SK-N-SH (cell line): ENCODE data around the gene LILRB3. TPM values are rescaled to one million over a fixed set of nuclear protein-coding genes. Genes with fewer than 3 reads are reported as not detected.

Experiments used
- CTCF ChIA-PET: fragments of 300-600, 350-600 bp; formaldehyde crosslinking; extraction: SDS; loops from one replicate; lab custom pipeline; 2021; lab: Yijun Ruan, JAX
- POLR2A ChIA-PET: fragments of 350-600 bp; sonication (Branson Sonifier 250); formaldehyde crosslinking; extraction: SDS; loops from one replicate; lab custom pipeline; 2020; ENCODE audit warnings: antibody characterized with exemption, inconsistent platforms; lab: Yijun Ruan, JAX
- DNase-seq: peaks from one replicate; pipeline ENCODE4 v3.0.0; 2012
- H2AFZ ChIP-seq: fragments of 200-600 bp; sonication (generic); 2 replicates; pipeline ENCODE4 v1.8.1; 2016; ENCODE audit warnings: antibody characterized with exemption, mild to moderate bottlenecking, low read depth
- H3F3A ChIP-seq: fragments of 200-600 bp; sonication (generic); replicated peaks from 2 replicates; pipeline ENCODE3; 2016; ENCODE audit warnings: antibody characterized with exemption, mild to moderate bottlenecking; ENCODE audit not compliant: insufficient read depth
- H3K27ac ChIP-seq, 2 experiments: fragments of 200-500 bp in 1 of 2; fragments of 200-600 bp in 1 of 2; sonication (Bioruptor generic) in 1 of 2; sonication (generic), shearing (Covaris generic) in 1 of 2; 2 replicates each; pipeline versions ENCODE4 v1.5.1 to v1.6.1; 2014 to 2016; ENCODE audit warnings: low read depth in 2 of 2, inconsistent platforms in 1 of 2, low read length in 1 of 2, mild to moderate bottlenecking in 1 of 2, mixed read lengths in 1 of 2
- H3K27me3 ChIP-seq: fragments of 200-600 bp; sonication (generic), shearing (Covaris generic); 2 replicates; pipeline ENCODE4 v1.6.1; 2016; ENCODE audit warnings: mixed run types; ENCODE audit not compliant: insufficient read depth
- H3K36me3 ChIP-seq, 2 experiments: fragments of 200-500 bp in 1 of 2; fragments of 200-600 bp in 1 of 2; sonication (Bioruptor generic) in 1 of 2; sonication (generic) in 1 of 2; replicated peaks in 1 of 2; 2 replicates each; pipeline versions ENCODE3 to v1.5.1; 2014 to 2016; ENCODE audit warnings: low read length in 1 of 2, mild to moderate bottlenecking in 1 of 2; ENCODE audit not compliant: insufficient read depth in 2 of 2, control insufficient read depth in 1 of 2
- H3K4me1 ChIP-seq, 2 experiments: fragments of 200-500 bp in 1 of 2; fragments of 200-600 bp in 1 of 2; sonication (Bioruptor generic) in 1 of 2; sonication (generic), shearing (Covaris generic) in 1 of 2; 2 replicates each; pipeline versions ENCODE4 v1.5.1 to v1.6.1; 2014 to 2016; ENCODE audit warnings: low read depth in 1 of 2, low read length in 1 of 2, mixed run types in 1 of 2; ENCODE audit not compliant: insufficient read depth in 2 of 2, control insufficient read depth in 1 of 2
- H3K4me2 ChIP-seq: fragments of 200-600 bp; sonication (generic), shearing (Covaris generic); 2 replicates; pipeline ENCODE4 v1.6.1; 2017; ENCODE audit warnings: mixed run types
- H3K4me3 ChIP-seq, 2 experiments: fragments of 200-500 bp in 1 of 2; fragments of 200-600 bp in 1 of 2; sonication (Bioruptor generic) in 1 of 2; sonication (generic), shearing (Covaris generic) in 1 of 2; 2 replicates each; pipeline versions ENCODE4 v1.5.1 to v1.8.1; 2014 to 2016; ENCODE audit warnings: low read depth in 2 of 2, inconsistent platforms in 1 of 2, low read length in 1 of 2, mild to moderate bottlenecking in 1 of 2, mixed read lengths in 1 of 2, moderate library complexity in 1 of 2
- H3K79me2 ChIP-seq: fragments of 200-600 bp; sonication (generic); 2 replicates; pipeline ENCODE4 v1.8.1; 2017; ENCODE audit warnings: mild to moderate bottlenecking; ENCODE audit not compliant: insufficient read depth
- H3K9ac ChIP-seq: fragments of 200-600 bp; sonication (generic); 2 replicates; pipeline ENCODE4 v1.6.1; 2017; ENCODE audit warnings: mixed run types
- H3K9me2 ChIP-seq: fragments of 200-600 bp; sonication (generic); 2 replicates; pipeline ENCODE4 v1.6.1; 2017; ENCODE audit warnings: mixed run types
- H3K9me3 ChIP-seq: fragments of 200-600 bp; sonication (generic); 2 replicates; pipeline ENCODE4 v1.6.1; 2017; ENCODE audit warnings: mixed run types, mild to moderate bottlenecking, moderate library complexity
- H4K20me1 ChIP-seq: fragments of 200-600 bp; sonication (generic); 2 replicates; pipeline ENCODE4 v1.6.1; 2017; ENCODE audit warnings: mild to moderate bottlenecking, mixed run types; ENCODE audit not compliant: insufficient read depth
- ELF1 ChIP-seq: IDR thresholded peaks from 2 replicates; pipeline ENCODE4 v1.4.0; 2012
- EP300 ChIP-seq, 2 experiments: IDR thresholded peaks; 2 replicates each; pipeline versions ENCODE4 v1.4.0 to v1.6.1; 2012; ENCODE audit warnings: borderline replicate concordance in 1 of 2, low read depth in 1 of 2, low read length in 1 of 2
- FOSL2 ChIP-seq: IDR thresholded peaks from 2 replicates; pipeline ENCODE4 v1.4.0; 2012; ENCODE audit warnings: low read depth, mild to moderate bottlenecking, moderate library complexity, borderline replicate concordance
- FOXJ3 ChIP-seq: sonication (generic); formaldehyde crosslinking; IDR thresholded peaks from 2 replicates; pipeline ENCODE4 v1.5.1; 2020; ENCODE audit warnings: mild to moderate bottlenecking, missing genetic modification reagents
- GATA2 ChIP-seq: sonication (generic); formaldehyde crosslinking; IDR thresholded peaks from 2 replicates; pipeline ENCODE4 v1.5.0; 2020; ENCODE audit warnings: mild to moderate bottlenecking, missing genetic modification reagents
- JUND ChIP-seq: IDR thresholded peaks from 2 replicates; pipeline ENCODE4 v1.4.0; 2012
- MXI1 ChIP-seq: IDR thresholded peaks from 2 replicates; pipeline ENCODE4 v1.6.1; 2012; ENCODE audit warnings: mild to moderate bottlenecking, low read depth, low read length, improper control_type of control experiment
- NFIC ChIP-seq: IDR thresholded peaks from 2 replicates; pipeline ENCODE4 v1.4.0; 2012; ENCODE audit warnings: borderline replicate concordance
- NRF1 ChIP-seq: IDR thresholded peaks from 2 replicates; pipeline ENCODE4 v1.6.1; 2012; ENCODE audit warnings: low read depth, mild to moderate bottlenecking, low read length
- RFX5 ChIP-seq: IDR thresholded peaks from 2 replicates; pipeline ENCODE4 v1.6.1; 2012; ENCODE audit warnings: mild to moderate bottlenecking, improper control_type of control experiment, low read length
- RXRA ChIP-seq: IDR thresholded peaks from 2 replicates; pipeline ENCODE4 v1.4.0; 2012; ENCODE audit warnings: low read depth, mild to moderate bottlenecking, borderline replicate concordance
- TEAD4 ChIP-seq: IDR thresholded peaks from 2 replicates; pipeline ENCODE4 v1.4.0; 2012; ENCODE audit warnings: mild to moderate bottlenecking, borderline replicate concordance; ENCODE audit not compliant: insufficient read depth
- USF2 ChIP-seq: fragments of 150-350 bp; IDR thresholded peaks from 2 replicates; pipeline ENCODE4 v1.6.1; 2017; ENCODE audit warnings: antibody characterized with exemption, low read length, low read depth, borderline replicate concordance
- YY1 ChIP-seq: IDR thresholded peaks from 2 replicates; pipeline ENCODE4 v1.4.0; 2012; ENCODE audit warnings: low read depth, mild to moderate bottlenecking
- WGBS: methylation state at CpG from one replicate; pipeline ENCODE4 v1.1.6; 2017; ENCODE audit warnings: low lambda C conversion rate; 5-methylcytosine and 5-hydroxymethylcytosine counted together
- polyA plus RNA-seq, 3 experiments: library from polyadenylated mRNA; depleted of rRNA; stranded (reverse); fragments of >200 nt; gene quantifications; 2 replicates each; pipeline ENCODE4 v1.2.3, GENCODE V29; 2012
- TF ChIP-seq, protein P1 (sequence below): IDR thresholded peaks from 2 replicates; pipeline ENCODE4 v1.4.0; 2012; ENCODE audit warnings: low read depth, borderline replicate concordance
- TF ChIP-seq, protein P2 (sequence below): fragments of 200-600 bp; sonication (generic); IDR thresholded peaks from 2 replicates; pipeline ENCODE4 v1.6.1; 2017; ENCODE audit warnings: antibody characterized with exemption, mild to moderate bottlenecking, moderate library complexity

Gene LILRB3
- polyA plus RNA-seq, 1 of the 3 experiments (the other 2 are of a cell fraction): not detected

GRCh38 chr19:54233941-54234340, 11.1 kb upstream of the LILRB3 start:
- DNase-seq: no peak
- no peaks in the 10 kb centered on the region for H3K9me3 ChIP-seq
- no peaks in the 10 kb centered on the region for H4K20me1 ChIP-seq
- TF ChIP-seq TEAD4: no peak
- no peak for TF ChIP-seq RXRA
- TF ChIP-seq, protein P1, sequence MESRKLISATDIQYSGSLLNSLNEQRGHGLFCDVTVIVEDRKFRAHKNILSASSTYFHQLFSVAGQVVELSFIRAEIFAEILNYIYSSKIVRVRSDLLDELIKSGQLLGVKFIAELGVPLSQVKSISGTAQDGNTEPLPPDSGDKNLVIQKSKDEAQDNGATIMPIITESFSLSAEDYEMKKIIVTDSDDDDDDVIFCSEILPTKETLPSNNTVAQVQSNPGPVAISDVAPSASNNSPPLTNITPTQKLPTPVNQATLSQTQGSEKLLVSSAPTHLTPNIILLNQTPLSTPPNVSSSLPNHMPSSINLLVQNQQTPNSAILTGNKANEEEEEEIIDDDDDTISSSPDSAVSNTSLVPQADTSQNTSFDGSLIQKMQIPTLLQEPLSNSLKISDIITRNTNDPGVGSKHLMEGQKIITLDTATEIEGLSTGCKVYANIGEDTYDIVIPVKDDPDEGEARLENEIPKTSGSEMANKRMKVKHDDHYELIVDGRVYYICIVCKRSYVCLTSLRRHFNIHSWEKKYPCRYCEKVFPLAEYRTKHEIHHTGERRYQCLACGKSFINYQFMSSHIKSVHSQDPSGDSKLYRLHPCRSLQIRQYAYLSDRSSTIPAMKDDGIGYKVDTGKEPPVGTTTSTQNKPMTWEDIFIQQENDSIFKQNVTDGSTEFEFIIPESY: no peak
- no peak for TF ChIP-seq FOXJ3 (CRISPR knock-in tag)
- TF ChIP-seq RFX5: no peak
- TF ChIP-seq, protein P2, sequence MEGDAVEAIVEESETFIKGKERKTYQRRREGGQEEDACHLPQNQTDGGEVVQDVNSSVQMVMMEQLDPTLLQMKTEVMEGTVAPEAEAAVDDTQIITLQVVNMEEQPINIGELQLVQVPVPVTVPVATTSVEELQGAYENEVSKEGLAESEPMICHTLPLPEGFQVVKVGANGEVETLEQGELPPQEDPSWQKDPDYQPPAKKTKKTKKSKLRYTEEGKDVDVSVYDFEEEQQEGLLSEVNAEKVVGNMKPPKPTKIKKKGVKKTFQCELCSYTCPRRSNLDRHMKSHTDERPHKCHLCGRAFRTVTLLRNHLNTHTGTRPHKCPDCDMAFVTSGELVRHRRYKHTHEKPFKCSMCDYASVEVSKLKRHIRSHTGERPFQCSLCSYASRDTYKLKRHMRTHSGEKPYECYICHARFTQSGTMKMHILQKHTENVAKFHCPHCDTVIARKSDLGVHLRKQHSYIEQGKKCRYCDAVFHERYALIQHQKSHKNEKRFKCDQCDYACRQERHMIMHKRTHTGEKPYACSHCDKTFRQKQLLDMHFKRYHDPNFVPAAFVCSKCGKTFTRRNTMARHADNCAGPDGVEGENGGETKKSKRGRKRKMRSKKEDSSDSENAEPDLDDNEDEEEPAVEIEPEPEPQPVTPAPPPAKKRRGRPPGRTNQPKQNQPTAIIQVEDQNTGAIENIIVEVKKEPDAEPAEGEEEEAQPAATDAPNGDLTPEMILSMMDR: no peak
- TF ChIP-seq YY1: no peak
- TF ChIP-seq ELF1: no peak
- no peak for TF ChIP-seq NRF1
- TF ChIP-seq FOSL2: no peak
- no peak for TF ChIP-seq MXI1
- no peak for TF ChIP-seq JUND
- TF ChIP-seq NFIC: no peak
- no peak for TF ChIP-seq GATA2
- TF ChIP-seq EP300 (IDR thresholded peaks at IDR 0.05; ENCODE audit: borderline replicate concordance in 1 of 2, low read depth in 1 of 2, low read length in 1 of 2): no peak
- no peak for TF ChIP-seq USF2
- ChIA-PET POLR2A (no interaction called here), CTCF (interaction anchor here (0.8 kb wide), 1 partner anchor 66 kb away, joined by 3 read pairs; no protein-coding TSS in a partner anchor)
- H3K79me2 ChIP-seq: no peaks in the 10 kb centered on the region
- no peak overlapping the region for H2AFZ ChIP-seq
- no peak overlapping the region for H3K4me2 ChIP-seq
- peaks cover 0 to 2% of the 10 kb centered on the region in 2 experiments; a peak in 1 of 4 replicates for H3K4me1 ChIP-seq
- no peaks in the 10 kb centered on the region for H3F3A ChIP-seq
- WGBS: 12% methylated on average over 5 of the region's 5 CpGs
- no peak overlapping the region for H3K27ac ChIP-seq
- peaks cover 28% of the 10 kb centered on the region for H3K27me3 ChIP-seq
- H3K36me3 ChIP-seq: no peaks in the 10 kb centered on the region
- no peak overlapping the region for H3K4me3 ChIP-seq
- H3K9ac ChIP-seq: no peak overlapping the region
- no peaks in the 10 kb centered on the region for H3K9me2 ChIP-seq
